Stimulated activated CD8-positive, alpha-beta memory T cell treated with anti-CD3 and anti-CD28 coated beads, Interleukin-7, amount 100 ng/mL, for 48 hours (primary cell): ENCODE results near the gene NOD1.

Source experiments
- DNase-seq, 2 donors: peaks; one replicate each; pipeline ENCODE4 v3.0.0-alpha.2; 2020; ENCODE audit warnings: low read depth in 1 of 2; ENCODE audit errors: extremely low read depth in 1 of 2

Gene NOD1

DNA sequence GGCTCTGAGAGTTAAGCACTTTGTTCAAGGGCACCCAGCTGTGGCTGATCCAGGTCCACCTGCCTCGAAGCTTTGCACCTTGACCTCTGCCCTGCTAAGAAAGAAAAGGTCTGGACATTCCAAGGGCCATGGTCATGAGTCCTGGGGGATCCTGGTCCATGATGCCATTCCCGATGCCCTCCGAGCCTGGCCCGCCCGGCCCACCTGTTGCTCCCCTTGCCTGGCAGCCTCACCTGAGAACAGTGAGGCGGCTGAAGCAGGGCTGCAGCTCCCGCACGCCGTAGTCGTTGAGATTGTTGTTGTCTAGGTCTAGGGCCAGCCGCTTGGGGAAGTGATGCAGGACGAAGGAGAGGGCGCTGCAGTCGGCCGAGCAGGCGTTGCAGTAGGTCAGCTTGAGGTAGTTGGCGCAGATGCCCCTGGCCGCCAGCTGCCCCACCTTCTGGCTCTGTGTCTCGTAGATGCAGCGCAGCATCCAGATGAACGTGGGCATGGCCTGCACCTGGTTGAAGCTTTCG is 27.5 kb downstream of the NOD1 start:
- no peak for DNase-seq

DNA sequence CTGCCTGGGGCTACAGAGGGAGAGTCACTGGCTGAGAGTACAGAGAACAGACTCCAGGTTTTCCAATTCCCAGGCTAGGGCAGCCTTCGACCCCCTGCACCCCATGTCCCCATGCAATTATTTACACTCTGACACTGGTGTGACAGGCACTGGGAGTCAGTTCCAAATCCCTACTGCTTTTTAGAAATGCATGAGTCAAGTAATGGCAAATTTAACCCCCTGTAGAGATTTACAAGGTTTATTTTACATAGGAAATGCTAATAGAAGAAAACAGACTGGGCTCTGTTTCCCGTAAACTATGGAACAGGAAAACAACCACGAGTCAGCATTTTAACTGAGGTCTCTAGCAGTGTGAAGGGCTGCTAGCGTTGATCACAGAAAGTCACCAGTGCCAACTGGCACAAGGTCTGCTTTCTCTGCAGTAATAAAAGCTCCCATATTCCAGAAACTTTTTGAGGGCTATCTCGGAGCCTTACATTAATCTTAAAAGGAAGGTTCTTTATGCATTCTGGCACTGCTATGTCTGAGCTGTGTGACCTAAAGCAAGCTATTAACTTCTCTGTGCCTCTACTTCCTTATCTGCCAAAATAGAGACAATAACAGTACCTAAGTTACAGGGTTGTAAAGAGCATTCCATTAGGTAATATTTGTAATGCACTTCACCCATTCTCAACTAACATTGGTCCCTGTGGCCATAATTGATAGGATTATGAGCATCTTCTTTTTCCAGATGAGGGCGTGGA is 28.2 kb downstream of the NOD1 start:
- no peak for DNase-seq

DNA sequence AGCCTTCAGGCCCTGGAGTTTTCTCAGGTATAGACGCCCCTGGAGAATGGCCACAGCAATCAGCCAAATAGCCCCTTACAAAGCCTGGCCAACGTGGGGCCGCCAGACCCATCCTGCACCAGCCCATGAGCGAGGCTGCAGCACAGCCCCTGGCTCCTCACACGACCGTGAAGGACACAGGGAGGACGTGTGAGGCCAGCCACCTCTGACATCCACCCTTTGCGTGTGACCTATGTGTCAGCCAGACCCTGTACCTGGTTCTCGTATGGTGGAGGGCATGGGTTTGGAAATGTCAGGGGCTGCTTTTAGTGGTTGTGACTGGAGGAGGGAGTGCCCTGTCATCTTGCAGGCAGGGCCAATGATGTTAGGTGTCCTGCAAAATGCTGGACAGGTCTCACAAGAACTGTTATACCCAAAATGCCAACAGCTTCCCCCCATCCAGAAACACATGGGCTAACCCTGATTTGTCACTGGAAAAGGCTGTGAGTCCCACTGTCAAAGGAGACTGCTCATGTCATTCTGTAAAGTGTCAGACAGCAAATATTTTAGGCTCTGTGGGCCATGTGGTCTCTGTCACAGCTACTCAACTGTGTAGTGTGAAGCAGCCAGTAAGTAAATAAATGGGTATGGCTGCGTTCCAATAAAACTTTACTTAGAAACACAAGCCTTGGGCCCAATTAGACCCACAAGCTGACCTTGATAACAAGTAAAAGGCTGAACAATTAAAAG is 30.0 kb downstream of the NOD1 start:
- no peak for DNase-seq

DNA sequence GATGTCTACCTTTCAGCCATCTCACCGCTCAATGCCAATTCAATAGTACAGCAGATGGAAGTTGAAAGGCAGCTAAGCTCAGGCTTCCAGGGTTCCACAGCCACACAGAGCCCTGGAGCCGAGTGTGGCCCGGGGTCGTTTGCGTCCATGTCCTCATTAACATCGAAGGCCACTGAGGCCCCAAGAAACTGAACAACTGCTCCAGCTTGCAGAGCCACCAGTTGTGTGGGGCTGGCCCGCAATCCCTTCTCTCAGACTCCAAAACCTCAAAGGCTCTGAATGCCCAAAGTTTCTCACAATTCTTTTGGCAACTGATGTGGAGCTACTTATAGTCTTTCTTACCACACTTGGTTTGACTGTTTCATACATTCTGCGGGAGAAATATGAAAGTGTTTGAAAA is 31.1 kb downstream of the NOD1 start:
- DNase-seq, result no peak

- no peak for DNase-seq
Observed at GRCh38 chr7:30446266-30446665, 32.3 kb downstream of the NOD1 start.

DNA sequence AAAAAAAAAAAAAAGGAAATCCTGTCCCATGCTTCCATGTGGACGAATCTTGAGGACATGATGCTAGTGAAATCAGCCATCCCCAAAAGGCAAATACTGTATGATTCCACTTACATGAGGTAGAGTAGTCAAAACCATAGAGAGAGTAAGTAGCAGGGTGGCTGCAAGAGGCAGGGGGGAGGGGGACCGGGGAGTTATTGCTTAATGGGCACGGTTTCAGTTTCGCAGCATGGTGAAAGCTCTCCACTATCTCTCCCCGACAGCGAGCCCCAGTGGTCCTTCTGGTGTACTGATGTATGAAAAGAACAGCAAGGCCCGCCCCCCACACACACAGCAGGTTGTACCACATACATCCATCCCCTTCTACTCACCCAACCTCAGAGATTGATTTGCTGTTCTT is 32.8 kb downstream of the NOD1 start:
- DNase-seq, result peak; percentile 56 to 62

DNA sequence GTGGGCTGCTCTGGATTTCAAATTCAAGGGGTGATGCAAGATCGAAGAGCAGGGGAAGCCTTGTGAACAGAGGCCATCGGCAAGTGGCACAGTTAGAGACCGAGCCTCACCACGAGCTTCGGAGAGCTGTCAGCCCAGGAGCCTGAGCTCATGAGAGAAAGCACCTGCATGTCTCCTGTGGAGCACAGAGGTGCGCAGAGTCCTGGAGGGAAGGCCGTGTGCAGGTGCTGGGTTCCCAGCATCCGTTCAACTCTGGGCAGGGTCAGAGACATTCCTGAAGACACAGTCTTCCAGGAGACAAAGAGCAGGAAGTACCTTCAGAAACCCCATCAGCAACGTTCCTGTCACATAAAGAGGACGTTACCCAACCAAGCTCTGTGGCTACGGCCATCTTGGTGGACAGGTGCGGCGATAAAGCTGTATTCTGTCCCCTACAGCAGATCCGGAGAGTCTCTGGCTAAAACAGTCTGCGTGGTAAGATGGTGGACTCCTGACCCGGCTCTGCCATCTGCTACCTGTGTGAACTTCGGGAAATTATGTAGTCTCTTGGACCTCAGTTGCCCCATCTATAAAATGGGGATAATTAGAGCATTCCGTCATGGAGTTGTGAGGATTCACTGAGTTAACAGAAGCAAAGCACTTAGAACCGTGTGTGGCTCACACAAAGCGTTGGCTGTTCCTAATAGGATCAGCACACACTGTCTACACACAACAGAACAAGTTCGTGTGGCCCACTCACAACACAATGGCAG is 40.6 kb downstream of the NOD1 start:
- DNase-seq, result no peak

GRCh38 chr7:30436518-30436917 is 42.1 kb downstream of the NOD1 start:
- no peak for DNase-seq

DNA sequence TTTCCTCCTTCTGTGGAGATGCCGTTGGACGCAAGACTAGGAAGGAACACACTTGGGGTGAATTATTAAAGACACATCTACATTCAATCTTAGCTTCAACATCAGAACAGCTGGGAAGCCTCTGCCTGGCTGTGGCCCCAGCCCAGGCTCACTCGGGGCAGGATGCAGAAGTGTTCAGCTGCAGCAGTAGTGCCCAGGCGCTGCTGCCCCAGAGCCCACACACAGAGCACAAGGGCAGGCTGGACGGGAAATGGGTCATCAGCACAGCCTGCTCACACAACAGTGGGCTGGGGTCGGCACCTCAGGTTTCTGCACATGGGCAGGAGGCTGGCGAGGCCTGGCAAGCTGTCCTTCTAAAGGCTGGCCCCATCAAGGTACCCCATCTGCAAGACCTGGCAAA is 42.5 kb downstream of the NOD1 start:
- no peak for DNase-seq

- no peak for DNase-seq
Observed at GRCh38 chr7:30434140-30434799, 44.3 kb downstream of the NOD1 start.

DNA sequence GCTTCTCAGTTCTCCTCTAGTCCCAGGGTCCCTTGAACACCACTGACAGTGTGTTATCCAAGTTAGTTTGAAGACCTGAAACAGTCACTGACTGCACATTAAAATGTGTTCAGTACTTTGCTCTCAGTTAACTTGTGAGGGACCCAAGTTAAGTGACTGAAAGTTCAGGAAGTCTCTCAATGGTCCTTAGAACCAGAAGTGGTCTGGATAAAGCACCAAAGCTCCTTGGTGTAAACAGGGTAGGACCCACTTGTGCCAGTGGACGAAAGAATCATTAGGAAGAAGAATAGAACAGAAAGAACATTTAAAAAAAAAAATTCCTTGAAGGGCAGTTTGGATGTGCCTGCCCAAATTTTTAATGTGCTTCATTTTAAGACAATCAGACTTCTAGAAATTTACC is 45.1 kb downstream of the NOD1 start:
- DNase-seq, result no peak

DNA sequence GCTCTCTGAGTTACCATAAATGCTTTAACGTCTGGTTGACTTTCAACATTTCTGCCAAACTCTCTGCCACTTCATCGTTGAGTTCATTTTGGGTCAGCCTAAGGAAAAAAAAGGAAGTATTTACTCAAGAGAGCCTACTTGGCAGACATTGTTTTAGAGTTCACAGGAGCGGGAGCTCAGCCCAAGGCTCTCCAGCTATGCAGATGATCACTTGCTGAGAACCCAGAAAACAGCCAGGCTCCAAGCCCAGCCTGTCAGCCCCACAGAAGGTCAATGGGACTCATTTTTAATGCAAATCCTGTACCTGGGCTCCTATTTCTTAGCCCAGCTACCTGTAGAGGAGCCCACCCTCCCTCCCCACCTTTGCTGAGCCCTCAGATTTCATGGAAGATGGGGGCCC is 45.5 kb downstream of the NOD1 start:
- no peak for DNase-seq

DNA sequence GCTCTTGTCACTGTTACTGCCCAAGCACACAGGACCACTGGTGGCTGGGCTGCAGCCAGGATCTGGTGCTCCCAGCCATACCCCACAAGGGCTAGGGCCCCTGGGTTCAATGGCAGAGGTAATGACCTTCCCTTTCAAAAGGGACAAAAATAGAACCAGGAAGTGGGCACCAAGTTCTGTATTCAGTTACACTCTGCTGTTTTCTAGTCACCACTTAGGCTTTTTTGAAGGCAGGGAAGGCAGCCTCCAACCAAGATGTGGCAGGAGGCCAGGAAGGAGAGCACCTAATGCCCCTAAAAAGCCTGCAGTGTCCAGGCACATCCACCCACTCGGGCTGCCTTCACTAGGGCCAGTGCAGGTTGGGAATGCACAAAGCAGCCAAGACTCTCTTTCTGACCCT is 47.8 kb downstream of the NOD1 start:
- no peak for DNase-seq

DNA sequence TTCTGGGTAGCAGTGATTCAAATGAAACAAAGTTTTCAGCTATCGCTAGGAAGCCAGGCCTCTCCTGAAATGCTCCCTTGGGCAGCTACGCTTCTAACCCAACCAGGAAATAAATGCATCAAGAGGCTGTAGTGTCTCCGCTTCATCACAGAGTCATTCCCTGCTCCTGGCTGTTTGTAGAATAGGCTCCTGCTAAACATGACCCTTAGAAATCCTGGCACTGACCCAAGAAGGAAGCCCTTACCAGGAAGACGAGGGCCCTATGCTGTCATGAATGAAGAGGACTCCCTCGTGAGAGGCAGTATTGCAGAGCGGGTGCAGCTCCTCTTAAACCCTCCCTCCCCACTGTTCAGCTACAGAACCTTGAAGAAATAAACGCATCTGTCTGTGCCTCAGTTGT is 48.3 kb downstream of the NOD1 start:
- DNase-seq, result no peak

DNA sequence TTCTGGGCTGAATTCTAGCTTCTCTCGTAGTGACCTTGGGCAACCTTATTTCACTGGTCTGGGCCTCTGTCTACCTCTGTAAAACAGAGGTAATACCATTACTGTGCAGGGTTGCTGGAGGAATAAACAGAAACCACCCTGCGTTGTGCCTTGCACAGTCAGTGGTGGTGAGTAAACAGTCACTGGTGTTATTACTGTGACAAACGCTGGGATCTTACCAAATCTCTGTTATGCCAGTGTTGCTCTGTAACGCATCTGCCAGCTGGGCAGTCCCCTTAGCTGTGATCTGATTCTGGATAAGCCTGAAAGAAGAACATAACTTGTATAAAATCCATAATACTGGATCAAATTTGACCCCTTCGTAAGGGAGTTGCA is 49.4 kb downstream of the NOD1 start:
- DNase-seq, result no peak

DNA sequence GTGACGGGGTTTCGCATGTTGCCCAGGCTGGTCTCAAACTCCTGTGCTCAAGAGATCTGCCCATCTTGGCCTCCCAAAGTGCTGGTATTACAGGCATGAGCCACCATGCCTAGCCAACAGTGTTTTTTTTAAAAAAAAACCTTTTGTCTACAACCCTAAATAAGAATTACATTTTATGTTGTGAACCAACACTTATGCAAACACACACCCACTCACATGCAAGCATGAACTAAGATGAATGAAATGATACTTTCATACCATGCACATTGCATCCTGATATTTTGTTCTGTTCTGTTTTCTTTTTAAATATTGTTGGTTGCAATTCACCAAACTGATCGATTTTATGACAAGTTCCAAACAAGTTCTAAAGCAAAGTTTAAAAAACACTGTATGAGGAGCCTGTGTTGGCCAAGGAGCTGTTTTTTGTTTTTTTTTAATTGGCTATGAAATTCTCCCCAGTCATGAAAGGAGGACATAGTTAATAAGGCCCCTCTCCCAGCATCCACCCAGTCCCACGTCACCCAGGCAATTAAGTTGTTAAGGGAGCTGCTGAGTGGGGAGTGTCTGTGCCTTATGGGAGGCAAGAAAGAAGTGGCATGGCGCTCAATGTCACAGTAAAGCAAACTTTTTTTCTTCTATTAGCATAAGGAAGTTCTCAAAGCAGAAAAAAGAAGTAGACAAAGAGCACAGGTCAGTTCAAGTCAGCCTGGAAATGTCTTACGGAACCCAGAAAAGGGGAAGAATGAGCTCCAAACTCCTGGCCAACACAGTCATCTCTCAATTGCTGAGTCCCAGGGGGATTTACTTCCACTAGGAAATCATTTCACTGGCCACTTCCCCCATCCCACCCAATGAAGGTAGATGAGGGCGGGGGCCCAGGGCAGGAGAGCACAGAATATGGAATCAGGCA is 50.1 kb downstream of the NOD1 start:
- DNase-seq, result no peak

GRCh38 chr7:30427296-30428070 is 51.1 kb downstream of the NOD1 start:
- DNase-seq, result no peak

DNA sequence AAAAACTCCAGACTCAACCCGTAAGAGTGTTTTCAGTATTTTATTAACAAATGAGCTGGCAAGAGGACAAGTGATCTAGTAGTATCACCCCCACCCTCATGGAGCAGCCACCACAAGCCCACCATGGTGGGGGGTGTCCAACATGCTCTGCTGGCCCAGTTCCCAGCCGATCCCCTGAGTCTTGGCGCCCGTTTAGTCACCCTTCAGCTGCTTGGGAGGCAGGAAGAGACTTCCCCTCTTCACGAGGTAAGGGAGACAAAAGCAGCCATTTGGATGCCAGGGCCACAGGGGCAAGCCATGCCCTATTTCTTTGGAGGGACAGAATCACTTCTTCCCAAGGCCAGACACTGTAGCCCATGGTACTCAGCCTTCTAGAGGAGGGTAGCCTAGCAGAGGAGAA is 54.1 kb downstream of the NOD1 start:
- DNase-seq, result no peak

GRCh38 chr7:30423788-30424505 is 54.6 kb downstream of the NOD1 start:
- no peak for DNase-seq
